KOPT-K1 (cell line): ENCODE data around the gene FAM76A.
"Not testable (repeated sequence)": the region's sequence is repeated elsewhere in the genome, so short reads cannot be mapped to it uniquely, and the experiment has no call there.

Source experiments
- H3K27ac ChIP-seq: fragments of 200-600 bp; sonication (generic); 2 replicates; pipeline ENCODE4 v1.5.1; 2016; ENCODE audit warnings: antibody characterized with exemption, mild to moderate bottlenecking, low read depth, low read length; ENCODE audit not compliant: poor library complexity, severe bottlenecking
- H3K36me3 ChIP-seq: fragments of 200-600 bp; sonication (generic); 2 replicates; pipeline ENCODE4 v1.5.1; 2017; ENCODE audit warnings: antibody characterized with exemption, mild to moderate bottlenecking, low read length, moderate library complexity; ENCODE audit not compliant: insufficient read depth
- H3K9me3 ChIP-seq: fragments of 200-600 bp; sonication (generic); 2 replicates; pipeline ENCODE4 v1.5.1; 2017; ENCODE audit warnings: antibody characterized with exemption, low read length, mild to moderate bottlenecking; ENCODE audit not compliant: insufficient read depth, poor library complexity, severe bottlenecking

Gene FAM76A

DNA sequence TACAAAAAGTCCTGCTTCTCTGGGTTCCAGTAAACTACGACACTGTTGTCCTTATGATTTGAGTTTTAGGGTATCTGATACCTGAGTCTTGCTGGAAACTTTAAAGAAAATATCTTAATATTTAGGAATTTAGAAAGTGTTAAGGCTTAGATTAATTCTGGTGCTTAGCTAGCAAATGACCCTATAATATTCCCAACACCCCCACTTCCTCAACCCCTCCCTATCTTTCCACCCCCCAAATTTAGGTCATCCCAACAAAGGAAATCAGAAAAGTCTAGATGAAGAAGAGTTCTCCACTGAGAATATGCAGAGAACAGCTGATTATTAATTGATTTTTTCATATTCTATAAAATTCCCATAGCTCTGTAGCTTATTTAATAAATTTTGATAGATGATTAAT is 58.9 kb downstream of the FAM76A start:
- H3K36me3 ChIP-seq: peaks cover 4% of the 10 kb centered on the region
- no peak overlapping the region for H3K27ac ChIP-seq
- H3K9me3 ChIP-seq: no peaks in the 10 kb centered on the region

DNA sequence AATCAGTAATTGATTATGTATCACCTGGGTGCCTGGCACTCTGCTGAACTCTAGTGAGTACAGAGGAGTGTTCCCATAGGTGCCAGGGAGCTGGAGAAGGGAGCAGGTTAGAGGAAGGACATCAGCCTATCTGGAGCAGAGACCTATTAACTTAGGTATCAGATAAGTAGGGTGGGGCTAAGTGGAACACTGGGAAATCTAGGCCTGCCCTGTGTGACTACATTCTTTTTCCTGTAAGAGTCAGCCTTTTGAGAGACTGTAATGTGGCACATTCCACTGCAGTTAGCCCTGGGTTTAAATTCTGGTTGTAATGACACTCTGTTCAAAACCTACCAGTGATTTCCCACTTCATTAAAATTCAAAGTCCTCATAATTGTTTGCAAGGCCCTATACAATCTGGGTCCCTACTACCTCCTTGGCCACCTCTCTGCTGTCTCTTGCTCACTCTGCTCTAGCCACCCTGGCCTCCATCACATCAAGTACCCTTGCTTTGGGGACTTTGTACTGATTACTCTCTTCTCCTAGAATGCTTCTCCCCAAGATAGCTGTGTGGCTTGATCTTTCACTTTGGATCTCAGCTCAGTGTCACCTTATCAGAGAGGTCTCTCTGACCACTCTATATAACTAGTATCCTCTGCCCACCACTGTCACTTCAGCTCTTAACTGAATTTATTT is 60.2 kb downstream of the FAM76A start:
- Histone ChIP-seq H3K36me3 (peaks cover 13% of the 10 kb centered on the region), H3K27ac (no peak overlapping the region), H3K9me3 (no peaks in the 10 kb centered on the region)

DNA sequence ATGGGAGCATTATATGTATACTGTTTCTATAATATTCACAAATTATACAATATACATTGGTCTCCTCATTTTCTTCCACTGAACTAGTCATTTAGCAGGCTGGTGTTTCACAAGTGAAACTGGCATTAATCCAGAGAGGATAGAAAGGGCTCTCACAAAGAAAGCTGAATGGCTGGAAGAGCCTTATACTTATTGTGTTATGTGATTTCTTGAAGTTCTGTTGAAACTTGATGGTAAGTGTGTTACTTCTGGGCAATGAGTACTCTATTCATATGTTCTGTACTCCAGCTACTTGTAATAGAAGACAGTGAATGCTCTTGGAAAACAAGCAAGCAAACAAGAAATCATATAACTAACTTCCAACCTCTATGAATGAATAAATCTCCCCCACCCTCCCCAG is 62.1 kb downstream of the FAM76A start:
- no peak overlapping the region for H3K27ac ChIP-seq
- H3K9me3 ChIP-seq: no peaks in the 10 kb centered on the region
- peaks cover 17% of the 10 kb centered on the region for H3K36me3 ChIP-seq

DNA sequence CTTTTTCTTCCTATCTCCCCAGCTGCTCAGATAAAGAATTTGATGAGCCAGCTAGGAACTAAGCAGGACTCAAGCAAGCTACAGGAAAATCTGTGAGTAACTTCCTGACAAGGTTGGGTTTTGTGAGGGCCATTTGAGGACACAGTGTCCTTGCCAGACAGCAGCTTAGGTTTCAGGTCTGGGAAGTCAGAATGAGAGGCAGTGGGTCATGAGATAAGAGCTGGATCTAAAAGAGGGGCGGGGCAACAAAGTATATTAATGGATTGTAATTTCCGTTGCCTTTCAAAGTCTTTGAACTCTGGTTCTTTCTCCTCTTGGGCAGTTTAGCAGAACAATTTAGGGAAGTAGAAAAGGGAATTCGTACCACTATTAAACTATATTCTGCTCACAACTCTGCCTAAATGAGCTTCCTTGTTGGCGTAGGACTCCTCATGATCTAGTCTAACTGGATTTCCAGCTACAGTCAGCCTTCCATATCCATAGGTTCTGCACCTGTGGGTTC is 63.8 kb downstream of the FAM76A start:
- H3K36me3 ChIP-seq: peaks cover 33% of the 10 kb centered on the region
- no peaks in the 10 kb centered on the region for H3K9me3 ChIP-seq
- no peak overlapping the region for H3K27ac ChIP-seq

DNA sequence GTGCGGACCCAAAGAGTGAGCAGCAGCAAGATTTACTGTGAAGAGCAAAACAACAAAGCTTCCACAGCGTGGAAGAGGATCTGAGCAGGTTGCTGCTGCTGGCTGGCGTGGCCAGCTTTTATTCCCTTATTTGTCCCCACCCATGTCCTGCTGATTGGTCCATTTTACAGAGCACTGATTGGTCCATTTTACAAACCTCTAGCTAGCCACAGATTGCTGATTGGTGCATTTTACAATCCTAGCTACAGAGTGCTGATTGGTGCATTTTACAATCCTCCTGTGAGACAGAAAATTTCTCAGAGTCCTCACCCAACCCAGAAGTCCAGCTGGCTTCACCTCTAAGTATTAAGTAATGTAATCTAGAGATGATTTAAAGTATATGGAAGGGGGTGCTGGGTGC is 64.5 kb downstream of the FAM76A start:
- not testable (repeated sequence) for H3K27ac ChIP-seq, H3K9me3 ChIP-seq
- H3K36me3 ChIP-seq: peaks cover 40% of the 10 kb centered on the region

DNA sequence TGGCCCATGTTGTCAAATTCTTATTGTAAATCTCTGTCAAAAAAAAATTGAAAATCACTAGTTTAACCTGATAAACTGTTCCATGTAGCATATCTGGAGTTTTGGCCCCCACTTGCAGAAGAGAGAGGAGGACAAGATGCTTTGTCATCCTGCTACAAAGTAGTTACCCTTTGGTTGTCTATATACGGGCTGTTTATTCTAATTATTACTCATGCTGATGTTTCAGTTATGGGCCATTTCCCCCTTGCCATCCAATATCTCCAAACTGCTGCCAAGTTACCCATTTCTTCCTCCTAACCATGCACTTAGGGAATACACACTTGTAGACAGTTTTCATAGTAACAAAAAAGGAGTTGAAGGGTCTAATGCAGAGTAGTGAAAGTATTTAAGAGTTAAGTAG is 69.8 kb downstream of the FAM76A start:
- no peak overlapping the region for H3K27ac ChIP-seq
- H3K9me3 ChIP-seq: no peaks in the 10 kb centered on the region
- H3K36me3 ChIP-seq: peaks cover 76% of the 10 kb centered on the region

DNA sequence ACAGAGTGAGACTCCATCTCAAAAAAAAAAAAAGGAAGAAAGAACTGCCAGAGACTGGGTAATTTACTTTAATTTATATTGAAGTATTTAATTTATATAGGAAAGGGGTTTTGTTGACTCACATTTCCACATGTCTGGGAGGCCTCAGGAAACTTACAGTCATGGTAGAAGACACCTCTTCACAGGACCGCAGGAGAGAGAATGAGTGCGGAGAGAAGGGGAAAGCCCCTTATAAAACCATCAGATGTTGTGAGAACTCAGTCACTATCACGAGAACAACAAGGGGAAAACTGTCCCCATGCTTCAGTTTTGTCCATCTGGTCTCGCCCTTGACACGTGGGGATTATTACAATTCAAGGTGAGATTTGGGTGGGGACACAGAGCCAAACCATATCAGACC is 79.0 kb downstream of the FAM76A start:
- Histone ChIP-seq H3K9me3 (no peaks in the 10 kb centered on the region), H3K36me3 (peaks cover 42% of the 10 kb centered on the region), H3K27ac (no peak overlapping the region)

DNA sequence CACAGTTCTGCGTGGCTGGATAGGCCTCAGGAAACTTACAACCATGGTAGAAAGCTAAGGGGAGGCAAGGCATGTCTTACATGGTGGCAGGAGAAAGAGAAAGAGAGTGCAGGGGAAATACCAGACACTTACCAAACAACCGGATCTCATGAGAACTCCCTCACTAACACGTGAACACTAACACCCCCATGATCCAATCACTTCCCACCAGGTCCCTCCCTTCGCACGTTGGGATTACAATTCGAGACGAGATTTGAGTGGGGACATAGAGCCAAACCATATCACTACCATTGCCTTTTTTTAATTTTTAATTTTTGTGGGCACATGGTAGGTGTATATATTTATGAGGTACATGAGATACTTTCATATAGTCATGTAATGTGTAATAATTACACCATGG is 81.0 kb downstream of the FAM76A start:
- no peaks in the 10 kb centered on the region for H3K9me3 ChIP-seq
- no peak overlapping the region for H3K27ac ChIP-seq

DNA sequence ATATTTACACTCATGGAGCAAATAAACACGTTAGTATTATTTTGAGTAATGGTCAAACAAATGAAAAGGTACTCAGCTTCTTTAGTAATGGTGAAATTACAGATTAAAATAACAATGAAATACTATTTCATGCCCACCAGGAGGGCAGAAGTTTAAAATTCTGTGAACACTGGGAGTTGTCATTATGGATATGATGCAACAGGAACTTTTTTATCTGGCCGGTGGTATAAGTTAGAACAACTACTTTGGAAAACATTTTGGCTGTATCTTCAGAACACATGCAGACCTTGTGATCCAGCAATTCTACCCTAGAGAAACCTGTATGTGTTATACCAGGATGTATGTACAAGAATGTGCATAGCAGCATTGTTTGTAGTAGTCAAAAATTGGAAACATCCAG is 81.6 kb downstream of the FAM76A start:
- Histone ChIP-seq H3K9me3 (no peaks in the 10 kb centered on the region), H3K27ac (no peak overlapping the region), H3K36me3 (peaks cover 25% of the 10 kb centered on the region)

More for the DNA sequence above, 81.0 kb downstream of the FAM76A start:
- H3K36me3 ChIP-seq: peaks cover 25% of the 10 kb centered on the region

DNA sequence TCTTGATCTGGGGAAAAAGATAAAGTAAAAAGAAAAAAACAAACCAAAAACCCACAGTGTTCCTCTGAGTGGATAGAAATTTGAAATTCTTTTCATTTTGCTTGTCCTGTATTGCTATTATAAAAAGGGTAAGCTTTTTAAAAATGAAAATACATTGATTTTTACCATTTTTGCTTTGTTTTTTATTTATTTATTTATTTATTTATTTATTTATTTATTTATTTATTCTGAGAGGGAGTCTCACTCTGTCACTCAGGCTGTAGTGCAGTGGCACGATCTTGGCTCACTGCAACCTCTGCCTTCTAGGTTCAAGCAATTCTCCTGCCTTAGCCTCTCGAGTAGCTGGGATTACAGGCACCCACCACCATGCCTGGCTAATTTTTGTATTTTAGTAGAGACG is 82.4 kb downstream of the FAM76A start:
- H3K27ac ChIP-seq, H3K9me3 ChIP-seq: not testable (repeated sequence)
- H3K36me3 ChIP-seq: peaks cover 25% of the 10 kb centered on the region

DNA sequence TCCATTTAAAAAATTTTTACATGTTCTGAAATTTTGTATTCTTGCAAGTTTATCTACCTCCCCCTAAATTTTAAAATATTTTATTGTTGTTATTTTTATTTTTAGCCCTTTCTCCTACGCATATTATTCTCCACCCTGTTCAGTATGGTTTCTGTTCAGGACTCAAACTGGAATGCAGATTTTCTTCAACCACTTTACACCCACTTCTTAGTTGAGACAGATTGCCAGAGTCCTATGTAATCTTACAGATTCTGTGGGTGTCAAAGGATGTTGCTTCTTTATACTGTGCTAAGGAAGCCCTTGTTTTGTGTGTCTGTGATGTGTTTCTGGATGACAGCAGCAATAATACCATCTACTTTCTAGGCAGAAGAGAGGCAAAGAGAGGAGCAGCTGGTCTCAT is 84.1 kb downstream of the FAM76A start:
- peaks cover 31% of the 10 kb centered on the region for H3K36me3 ChIP-seq
- no peak overlapping the region for H3K27ac ChIP-seq

DNA sequence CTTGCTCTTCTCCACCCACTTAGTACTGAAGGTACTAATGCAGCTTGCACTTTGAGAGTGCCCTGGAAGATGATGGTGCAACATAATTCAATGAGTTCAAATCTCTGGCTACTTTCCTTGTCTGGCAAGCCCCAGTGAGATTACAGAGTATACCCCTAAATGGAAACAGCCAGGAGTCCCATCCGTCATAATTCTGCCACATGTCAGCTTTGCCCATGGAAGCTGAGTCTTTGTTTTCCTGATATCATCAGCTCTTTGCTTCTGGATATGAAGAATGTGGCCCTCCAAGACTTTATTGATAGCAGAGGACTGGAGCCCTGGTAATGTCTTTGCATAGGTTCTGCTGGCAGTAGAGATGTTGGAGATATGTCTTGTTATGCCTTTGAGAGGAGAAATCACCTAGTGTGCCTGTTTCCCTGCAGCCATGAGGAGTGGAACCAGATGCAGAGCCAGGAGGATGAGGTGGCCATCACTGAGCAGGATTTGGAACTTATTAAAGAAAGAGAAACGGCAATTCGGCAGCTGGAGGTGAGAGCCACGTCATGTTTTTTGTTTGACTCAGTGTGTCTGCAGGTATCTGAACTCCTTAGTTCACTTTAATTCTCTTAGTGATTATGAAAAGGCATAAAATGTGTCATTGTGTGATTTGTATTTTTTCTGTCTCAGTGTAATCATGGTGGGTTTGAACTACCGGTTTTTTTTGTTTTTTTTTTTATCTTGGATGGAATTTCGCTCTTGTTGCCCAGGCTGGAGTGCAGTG is 86.2 kb downstream of the FAM76A start:
- peaks cover 42% of the 10 kb centered on the region for H3K36me3 ChIP-seq
- H3K27ac ChIP-seq: no peak overlapping the region
- no peaks in the 10 kb centered on the region for H3K9me3 ChIP-seq

More for the DNA sequence above, 84.1 kb downstream of the FAM76A start:
- no peaks in the 10 kb centered on the region for H3K9me3 ChIP-seq
